Vagina (tissue), 2 donors: ENCODE measurements around the gene POU4F3. TPM values are rescaled to one million over a fixed set of nuclear protein-coding genes. Genes with fewer than 3 reads are reported as not detected.

Experiments used
- DNase-seq, 2 donors: peaks; one replicate each; pipeline ENCODE4 v3.0.0-alpha.2; 2017; ENCODE audit errors: extremely low spot score in 2 of 2
- H3K27ac ChIP-seq: fragments of 200-600 bp; sonication (generic); one replicate; pipeline ENCODE4 v1.5.1; 2019
- H3K27me3 ChIP-seq: fragments of 200-600 bp; sonication (generic); one replicate; pipeline ENCODE4 v1.5.1; 2019
- H3K36me3 ChIP-seq, 2 donors: fragments of 200-600 bp; sonication (generic); one replicate each; pipeline ENCODE4 v1.5.1; 2017 to 2019
- H3K4me1 ChIP-seq: fragments of 200-600 bp; sonication (generic); one replicate; pipeline ENCODE4 v1.5.1; 2019
- H3K4me3 ChIP-seq, 2 donors: fragments of 200-600 bp; sonication (generic); 1 replicate in 1 of 2; 2 replicates in 1 of 2; pipeline ENCODE4 v1.5.1; 2016 to 2019
- H3K9me3 ChIP-seq: fragments of 200-600 bp; sonication (generic); one replicate; pipeline ENCODE4 v1.5.1; 2019
- CTCF ChIP-seq, 3 experiments: fragments of 450-650 bp in 2 of 3; fragments of 200-600 bp in 1 of 3; sonication (generic) in 1 of 3; IDR thresholded peaks; one replicate each; pipeline ENCODE4 v1.5.1; 2017 to 2019; ENCODE audit warnings: antibody characterized with exemption in 3 of 3, mild to moderate bottlenecking in 2 of 3, moderate library complexity in 2 of 3
- POLR2A ChIP-seq, 2 donors: fragments of 450-650 bp; IDR thresholded peaks; one replicate each; pipeline ENCODE4 v1.6.1; 2017; ENCODE audit warnings: antibody characterized with exemption in 2 of 2, mild to moderate bottlenecking in 2 of 2, moderate library complexity in 2 of 2
- POLR2AphosphoS5 ChIP-seq, 2 donors: sonication (generic); formaldehyde crosslinking; IDR thresholded peaks; one replicate each; pipeline ENCODE4 v1.9.0; 2017; ENCODE audit warnings: antibody characterized with exemption in 2 of 2, mild to moderate bottlenecking in 2 of 2, low read depth in 1 of 2; ENCODE audit not compliant: insufficient read depth in 1 of 2
- intact Hi-C: fragments of 100-400 bp; cut with DNase I; formaldehyde crosslinking; loops from one replicate; pipeline ENCODE4 v1.15.1; 2023
- total RNA-seq: library from RNA; depleted of rRNA; stranded (reverse); fragments of >200 nt; gene quantifications from one replicate; pipeline ENCODE4 v1.2.3, GENCODE V29; 2016

POU4F3 gene
- total RNA-seq, 1 donor from 2014 or later = not detected

GRCh38 chr5:146339715-146340259 is 1.1 kb downstream of the POU4F3 start:
- H3K4me1 ChIP-seq = no peaks in the 10 kb centered on the region
- peaks cover 15% of the 10 kb centered on the region for H3K27me3 ChIP-seq
- no peak for TF ChIP-seq POLR2A (IDR thresholded peaks at IDR 0.05)
- no peak for TF ChIP-seq CTCF (IDR thresholded peaks at IDR 0.05)
- TF ChIP-seq POLR2AphosphoS5 (IDR thresholded peaks at IDR 0.05; ENCODE audit: insufficient read depth in 1 of 2, low read depth in 1 of 2) = no peak
- no peak for DNase-seq
- H3K4me3 ChIP-seq = no peak overlapping the region
- H3K36me3 ChIP-seq = no peaks in the 10 kb centered on the region
- intact Hi-C loops = no loop called here
- no peak overlapping the region for H3K27ac ChIP-seq
- H3K9me3 ChIP-seq = no peaks in the 10 kb centered on the region

- Histone ChIP-seq H3K27ac (no peak overlapping the region), H3K4me3 (no peak overlapping the region), H3K27me3 (peaks cover 16% of the 10 kb centered on the region), H3K36me3 (no peaks in the 10 kb centered on the region), H3K4me1 (peaks cover 3% of the 10 kb centered on the region), H3K9me3 (no peaks in the 10 kb centered on the region)
- no peak for TF ChIP-seq CTCF (IDR thresholded peaks at IDR 0.05)
- DNase-seq = no peak
- intact Hi-C loops = no loop called here
Observed at GRCh38 chr5:146340260-146341081, 1.8 kb downstream of the POU4F3 start.

- TF ChIP-seq POLR2AphosphoS5 (IDR thresholded peaks at IDR 0.05; ENCODE audit: insufficient read depth in 1 of 2, low read depth in 1 of 2) (no peak), CTCF (IDR thresholded peaks at IDR 0.05) (no peak), POLR2A (IDR thresholded peaks at IDR 0.05) (no peak)
- Histone ChIP-seq H3K4me1 (peaks cover 10% of the 10 kb centered on the region), H3K27me3 (peaks cover 16% of the 10 kb centered on the region)
Observed at GRCh38 chr5:146341854-146342253, 3.2 kb downstream of the POU4F3 start.

GRCh38 chr5:146342519-146342881 is 3.9 kb downstream of the POU4F3 start:
- H3K9me3 ChIP-seq = no peaks in the 10 kb centered on the region
- H3K27ac ChIP-seq = no peak overlapping the region
- intact Hi-C loops = no loop called here
- no peaks in the 10 kb centered on the region for H3K36me3 ChIP-seq
- no peak for DNase-seq
- peaks cover 16% of the 10 kb centered on the region for H3K27me3 ChIP-seq
- H3K4me3 ChIP-seq = no peak overlapping the region
- peaks cover 10% of the 10 kb centered on the region for H3K4me1 ChIP-seq
- no peak for TF ChIP-seq CTCF (IDR thresholded peaks at IDR 0.05)
- TF ChIP-seq POLR2A (IDR thresholded peaks at IDR 0.05) = no peak
- no peak for TF ChIP-seq POLR2AphosphoS5 (IDR thresholded peaks at IDR 0.05; ENCODE audit: insufficient read depth in 1 of 2, low read depth in 1 of 2)

More at GRCh38 chr5:146341854-146342253, 3.2 kb downstream of the POU4F3 start:
- Histone ChIP-seq H3K27ac (no peak overlapping the region), H3K9me3 (no peaks in the 10 kb centered on the region), H3K36me3 (no peaks in the 10 kb centered on the region), H3K4me3 (no peak overlapping the region)
- DNase-seq = no peak
- intact Hi-C loops = no loop called here
